Left lung (tissue), 14 donors: Measurements from ENCODE around the gene TMEM100. TPM values are rescaled to one million over a fixed set of nuclear protein-coding genes. Genes with fewer than 3 reads are reported as not detected.

ENCODE experiments used
- ATAC-seq: fragments of 200-7000 bp; cut with Tn5 transposase; one replicate; pipeline ENCODE4 v1.9.1; 2020; ENCODE audit warnings: moderate library complexity
- DNase-seq, 4 donors: peaks; one replicate each; pipeline ENCODE4 v3.0.0-alpha.2; 2013 to 2020
- H3K27ac ChIP-seq, 2 donors: fragments of 200-600 bp; sonication (generic) in 1 of 2; one replicate each; pipeline versions ENCODE4 v1.5.0 to v1.8.0; 2020 to 2021
- H3K27me3 ChIP-seq, 2 donors: fragments of 200-600 bp; sonication (generic) in 1 of 2; one replicate each; pipeline versions ENCODE4 v1.5.0 to v1.8.0; 2020 to 2021
- H3K36me3 ChIP-seq, 2 donors: fragments of 200-600 bp; sonication (generic) in 1 of 2; one replicate each; pipeline versions ENCODE4 v1.5.0 to v1.8.0; 2020 to 2021
- H3K4me1 ChIP-seq, 2 donors: fragments of 200-600 bp; one replicate each; pipeline ENCODE4 v1.8.0; 2021
- H3K4me3 ChIP-seq, 2 donors: fragments of 200-600 bp; sonication (generic) in 1 of 2; one replicate each; pipeline versions ENCODE4 v1.5.0 to v1.8.0; 2020 to 2021; ENCODE audit warnings: mild to moderate bottlenecking in 1 of 2
- H3K9me3 ChIP-seq, 2 donors: fragments of 200-600 bp; sonication (generic) in 1 of 2; one replicate each; pipeline versions ENCODE4 v1.5.0 to v1.8.0; 2020 to 2021
- intact Hi-C, 2 donors: fragments of 100-400 bp; cut with DNase I; formaldehyde crosslinking; loops; one replicate each; pipeline versions ENCODE4 v1.11.2 to v1.14.2; 2022
- long read RNA-seq, 12 donors: library from polyadenylated mRNA in 2 of 12; unstranded in 2 of 12; transcript quantifications; one replicate each; pipeline ENCODE4 v2.0.0 and lab custom pipeline, GENCODE V29; 2019 to 2026
- polyA plus RNA-seq, 6 donors: library from polyadenylated mRNA; unstranded; fragments of 120-200 nt; gene quantifications; one replicate each; pipeline ENCODE4 v1.2.1, GENCODE V29; 2013; ENCODE audit not compliant: insufficient read length in 6 of 6
- total RNA-seq, 2 donors: library from RNA; stranded (reverse); fragmentation: NEBNext Ultra II Directional; extraction: Animal tissue kit (Norgen Biotek cat#: 25700); gene quantifications; one replicate each; pipeline ENCODE4 v1.2.1, GENCODE V29; 2021
- TF ChIP-seq, protein P1 (sequence below), 2 donors: fragments of 200-600 bp; sonication (generic) in 1 of 2; IDR thresholded peaks; one replicate each; pipeline versions ENCODE4 v1.5.0 to v1.8.0; 2021; ENCODE audit warnings: antibody characterized with exemption in 2 of 2
- donor health status: DM: no; HTN: yes; CAD: no.
- donor health status: DM: no; HTN: no; CAD: no.

Gene TMEM100, protein sequence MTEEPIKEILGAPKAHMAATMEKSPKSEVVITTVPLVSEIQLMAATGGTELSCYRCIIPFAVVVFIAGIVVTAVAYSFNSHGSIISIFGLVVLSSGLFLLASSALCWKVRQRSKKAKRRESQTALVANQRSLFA
- total RNA-seq (100 to 1,000 TPM in 1 of 2 donors, 10 to 100 TPM in 1; 63.1 to 164 TPM), polyA plus RNA-seq (10 to 100 TPM; 18.6 to 44.7 (median 29.8) TPM)
- long read RNA-seq, donor 1, transcript TMEM100-201 (2 exons, 1,747 nt): major isoform, 8 of 17 reads
- long read RNA-seq, donor 1, partial matches to known transcripts: 0 of 17 reads
- long read RNA-seq, donor 1, other reads (novel, unspliced or antisense): 9 of 17 reads
- long read RNA-seq, donor 2, partial matches to known transcripts: 15 of 18 reads
- long read RNA-seq, donor 2, other reads (novel, unspliced or antisense): 0 of 18 reads
- long read RNA-seq, donor 3: 0 reads
- long read RNA-seq, donor 4, partial matches to known transcripts: 1 of 8 reads
- long read RNA-seq, donor 4, other reads (novel, unspliced or antisense): 5 of 8 reads
- long read RNA-seq, donor 5, transcript TMEM100-201 (2 exons, 1,747 nt): major isoform, 6 of 24 reads
- long read RNA-seq, donor 5, partial matches to known transcripts: 11 of 24 reads
- long read RNA-seq, donor 5, other reads (novel, unspliced or antisense): 7 of 24 reads
- long read RNA-seq, donor 6, partial matches to known transcripts: 0 of 4 reads
- long read RNA-seq, donor 6, other reads (novel, unspliced or antisense): 0 of 4 reads
- long read RNA-seq, donor 7, partial matches to known transcripts: 0 of 10 reads
- long read RNA-seq, donor 7, other reads (novel, unspliced or antisense): 7 of 10 reads
- long read RNA-seq, donor 8, transcript TMEM100-201 (2 exons, 1,747 nt): major isoform, 5 of 13 reads
- long read RNA-seq, donor 8, partial matches to known transcripts: 0 of 13 reads
- long read RNA-seq, donor 8, other reads (novel, unspliced or antisense): 8 of 13 reads
- long read RNA-seq, donor 9: 0 reads
- long read RNA-seq, donor 10, partial matches to known transcripts: 0 of 3 reads
- long read RNA-seq, donor 10, other reads (novel, unspliced or antisense): 3 of 3 reads
- long read RNA-seq, donor 11: 0 reads
- long read RNA-seq, donor 12, partial matches to known transcripts: 0 of 13 reads
- long read RNA-seq, donor 12, other reads (novel, unspliced or antisense): 9 of 13 reads

DNA sequence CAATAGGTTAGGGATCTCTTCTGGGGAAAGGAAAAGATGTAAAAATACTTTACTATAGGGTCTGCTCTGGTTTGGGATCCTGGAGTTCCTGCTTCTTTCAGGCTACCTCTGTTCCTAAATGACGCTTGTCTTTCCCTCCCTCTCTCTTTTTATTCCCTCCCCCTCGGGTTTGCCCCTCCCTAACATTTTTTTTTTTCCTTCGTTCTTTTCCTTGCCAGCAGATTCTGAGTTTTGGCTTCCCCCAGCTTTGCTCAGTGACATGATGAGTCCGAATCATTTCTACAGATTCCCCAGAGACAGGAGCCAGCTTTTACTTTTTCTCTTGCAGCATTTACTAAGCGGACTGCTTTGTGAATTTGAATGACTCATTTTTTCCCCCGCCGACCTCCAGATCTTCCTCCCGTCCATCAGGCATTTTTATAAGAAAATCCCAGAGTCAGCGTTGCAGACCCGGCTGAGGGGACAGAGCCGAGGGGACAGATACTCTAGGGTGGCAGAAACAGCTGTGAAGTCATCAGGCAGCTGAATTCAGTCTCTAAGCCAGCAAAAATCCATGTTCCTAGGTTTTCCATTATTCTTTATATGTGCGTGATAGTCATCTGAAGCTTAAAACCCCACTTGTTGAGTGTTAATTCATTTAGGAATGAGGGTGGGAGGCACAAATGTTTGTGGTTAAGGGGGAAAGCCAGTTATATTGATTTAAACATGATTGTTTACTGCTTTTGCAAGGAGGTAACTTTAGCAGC lies at the start of gene TMEM100:
Gene TMEM100 (minus strand): TSS at position 123 of the 746 bp plus-strand sequence. CDS start 1,794 bp downstream, outside the sequence.
- H3K27me3 ChIP-seq: peaks cover 0 to 12% of the 10 kb centered on the region in 2 donors
- H3K4me3 ChIP-seq: peak within 1 kb of the TSS; percentile 19 to 42
- H3K9me3 ChIP-seq: no peaks in the 10 kb centered on the region
- peak within 1 kb of the TSS; percentile 64 to 75 for H3K27ac ChIP-seq
- no peaks in the 10 kb centered on the region for H3K36me3 ChIP-seq
- TF ChIP-seq, protein P1, sequence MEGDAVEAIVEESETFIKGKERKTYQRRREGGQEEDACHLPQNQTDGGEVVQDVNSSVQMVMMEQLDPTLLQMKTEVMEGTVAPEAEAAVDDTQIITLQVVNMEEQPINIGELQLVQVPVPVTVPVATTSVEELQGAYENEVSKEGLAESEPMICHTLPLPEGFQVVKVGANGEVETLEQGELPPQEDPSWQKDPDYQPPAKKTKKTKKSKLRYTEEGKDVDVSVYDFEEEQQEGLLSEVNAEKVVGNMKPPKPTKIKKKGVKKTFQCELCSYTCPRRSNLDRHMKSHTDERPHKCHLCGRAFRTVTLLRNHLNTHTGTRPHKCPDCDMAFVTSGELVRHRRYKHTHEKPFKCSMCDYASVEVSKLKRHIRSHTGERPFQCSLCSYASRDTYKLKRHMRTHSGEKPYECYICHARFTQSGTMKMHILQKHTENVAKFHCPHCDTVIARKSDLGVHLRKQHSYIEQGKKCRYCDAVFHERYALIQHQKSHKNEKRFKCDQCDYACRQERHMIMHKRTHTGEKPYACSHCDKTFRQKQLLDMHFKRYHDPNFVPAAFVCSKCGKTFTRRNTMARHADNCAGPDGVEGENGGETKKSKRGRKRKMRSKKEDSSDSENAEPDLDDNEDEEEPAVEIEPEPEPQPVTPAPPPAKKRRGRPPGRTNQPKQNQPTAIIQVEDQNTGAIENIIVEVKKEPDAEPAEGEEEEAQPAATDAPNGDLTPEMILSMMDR (IDR thresholded peaks at IDR 0.05): no peak
- H3K4me1 ChIP-seq: peaks cover 0 to 7% of the 10 kb centered on the region in 2 donors
- intact Hi-C loops: no loop called here
- DNase-seq (peak in 2 of 4 donors; percentile 48 to 68), ATAC-seq (peak; percentile 35)

DNA sequence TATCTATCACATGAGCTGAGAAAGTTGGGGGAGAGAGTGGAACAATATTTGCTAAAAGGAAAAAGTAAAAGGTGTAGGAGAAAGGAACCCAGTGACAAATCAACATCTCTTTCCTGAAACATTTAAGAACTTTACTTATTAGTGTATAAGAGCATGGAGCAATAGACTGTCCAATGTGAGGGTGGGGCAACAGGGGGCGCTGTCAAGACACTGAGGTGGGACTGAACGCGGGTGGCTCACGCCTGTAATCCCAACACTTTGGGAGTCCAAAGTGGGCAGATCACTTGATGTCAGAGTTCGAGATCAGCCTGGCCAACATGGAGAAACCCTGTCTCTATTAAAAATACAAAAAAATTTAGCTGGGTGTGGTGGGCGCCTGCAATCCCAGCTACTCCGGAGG lies 49.4 kb upstream of the TMEM100 start:
- H3K27me3 ChIP-seq: no peaks in the 10 kb centered on the region
- ATAC-seq (no peak), DNase-seq (peak in 1 of 4 donors; percentile 39)
- no peak overlapping the region for H3K27ac ChIP-seq
- H3K9me3 ChIP-seq: no peaks in the 10 kb centered on the region
- H3K36me3 ChIP-seq: peaks cover 0 to 83% of the 10 kb centered on the region in 2 donors
- intact Hi-C loops: loop anchor here in 1 of 2 donors (5.0 kb wide), 1 partner anchor 245 kb away; no protein-coding TSS in a partner anchor
- TF ChIP-seq, protein P1 (IDR thresholded peaks at IDR 0.05): no peak
- H3K4me3 ChIP-seq: no peak overlapping the region
- peaks cover 5 to 18% of the 10 kb centered on the region in 2 donors for H3K4me1 ChIP-seq

DNA sequence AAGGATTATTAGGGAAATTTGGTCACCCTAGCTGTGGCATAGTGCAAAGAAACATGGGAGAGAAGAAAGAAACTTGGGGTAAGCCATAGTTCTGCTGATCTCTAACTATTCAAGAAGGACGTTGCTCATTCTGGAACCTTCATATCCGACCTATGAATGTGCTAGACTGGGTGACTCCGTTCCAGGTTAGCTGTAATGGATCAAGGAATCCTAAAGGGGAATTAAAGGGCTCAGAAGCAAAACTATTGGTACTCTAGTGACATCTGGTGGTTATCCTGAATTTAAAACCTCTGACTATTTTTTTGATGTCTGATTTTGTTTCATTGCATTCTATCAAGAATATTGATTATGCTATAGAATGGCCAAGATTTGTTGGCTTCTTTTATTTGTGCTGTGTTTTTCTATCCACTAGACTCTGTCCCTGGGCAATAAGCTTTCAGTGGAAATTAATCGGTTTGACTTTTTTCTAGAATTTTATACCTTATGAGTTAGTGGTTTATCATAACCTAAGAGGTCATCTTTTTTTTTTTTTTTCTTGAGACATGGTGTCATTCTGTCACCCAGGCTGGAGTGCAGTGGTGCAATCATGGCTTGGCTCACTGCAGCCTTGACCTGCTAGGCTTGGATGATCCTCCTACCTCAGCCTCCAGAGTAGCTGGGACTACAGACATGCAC lies 47.7 kb upstream of the TMEM100 start:
- DNase-seq: peak in 2 of 4 donors; percentile 24 to 55

More for the DNA sequence above, 47.7 kb upstream of the TMEM100 start:
- TF ChIP-seq, protein P1 (IDR thresholded peaks at IDR 0.05): peak in 1 of 2 donors; percentile 59
- H3K27me3 ChIP-seq: no peaks in the 10 kb centered on the region
- H3K4me1 ChIP-seq: peaks cover 5 to 18% of the 10 kb centered on the region in 2 donors
- H3K9me3 ChIP-seq: no peaks in the 10 kb centered on the region
- peak; percentile 75 for ATAC-seq
- H3K27ac ChIP-seq: peak overlapping the region in 1 of 2 donors; percentile 39
- peaks cover 0 to 65% of the 10 kb centered on the region in 2 donors for H3K36me3 ChIP-seq
- intact Hi-C loops: loop anchor here in 1 of 2 donors (5.0 kb wide), 1 partner anchor 243 kb away; no protein-coding TSS in a partner anchor
- no peak overlapping the region for H3K4me3 ChIP-seq
